Liver (tissue), 9 donors: ENCODE measurements around the gene ARAP1. TPM values are rescaled to one million over a fixed set of nuclear protein-coding genes. Genes with fewer than 3 reads are reported as not detected.

Experiments
- DNase-seq: peaks from one replicate; pipeline ENCODE4 v3.0.0-alpha.2; 2017; ENCODE audit warnings: low spot score
- H3K27ac ChIP-seq, 2 donors: one replicate each; pipeline ENCODE4 v1.7.0; 2013; ENCODE audit warnings: inconsistent platforms in 2 of 2, low read length in 2 of 2, control low read depth in 1 of 2, low read depth in 1 of 2, mild to moderate bottlenecking in 1 of 2
- H3K27me3 ChIP-seq, 4 donors: one replicate each; pipeline versions ENCODE4 v1.6.1 to v1.7.0; 2013; ENCODE audit warnings: low read length in 3 of 4, inconsistent platforms in 1 of 4, mild to moderate bottlenecking in 1 of 4, moderate library complexity in 1 of 4; ENCODE audit not compliant: control insufficient read depth in 4 of 4, insufficient read depth in 4 of 4
- H3K36me3 ChIP-seq, 4 donors: one replicate each; pipeline versions ENCODE4 v1.6.1 to v1.7.0; 2013; ENCODE audit warnings: low read length in 3 of 4, mild to moderate bottlenecking in 3 of 4, low read depth in 1 of 4, moderate library complexity in 1 of 4; ENCODE audit not compliant: control insufficient read depth in 4 of 4, insufficient read depth in 3 of 4
- H3K4me1 ChIP-seq, 4 donors: one replicate each; pipeline versions ENCODE4 v1.6.1 to v1.7.0; 2013; ENCODE audit warnings: low read length in 3 of 4, mild to moderate bottlenecking in 3 of 4, moderate library complexity in 1 of 4; ENCODE audit not compliant: control insufficient read depth in 4 of 4, insufficient read depth in 4 of 4
- H3K4me3 ChIP-seq, 3 donors: one replicate each; pipeline versions ENCODE4 v1.6.1 to v1.7.0; 2013; ENCODE audit warnings: low read length in 3 of 3, control low read depth in 1 of 3, low read depth in 1 of 3, mild to moderate bottlenecking in 1 of 3
- H3K9ac ChIP-seq, 2 donors: one replicate each; pipeline ENCODE4 v1.7.0; 2013; ENCODE audit warnings: low read length in 2 of 2, mild to moderate bottlenecking in 2 of 2, moderate library complexity in 2 of 2, control low read depth in 1 of 2, low read depth in 1 of 2
- H3K9me3 ChIP-seq, 4 donors: one replicate each; pipeline versions ENCODE4 v1.6.1 to v1.7.0; 2013; ENCODE audit warnings: low read length in 3 of 4; ENCODE audit not compliant: control insufficient read depth in 4 of 4
- ATF3 ChIP-seq: IDR thresholded peaks from 2 replicates; pipeline ENCODE4 v1.6.1; 2016; ENCODE audit warnings: antibody characterized with exemption
- CTCF ChIP-seq: fragments of 150-350 bp; IDR thresholded peaks from 2 replicates; pipeline ENCODE4 v1.5.1; 2017; ENCODE audit warnings: improper control_type of control experiment, low read depth, low read length; ENCODE audit not compliant: missing input control
- EGR1 ChIP-seq, 2 donors: IDR thresholded peaks; 2 replicates each; pipeline ENCODE4 v1.6.1; 2016 to 2018; ENCODE audit warnings: antibody characterized with exemption in 2 of 2, low read depth in 2 of 2
- FOXA1 ChIP-seq: IDR thresholded peaks from 2 replicates; pipeline ENCODE4 v1.6.1; 2016; ENCODE audit warnings: antibody characterized with exemption
- FOXA2 ChIP-seq: IDR thresholded peaks from 2 replicates; pipeline ENCODE4 v1.6.1; 2016; ENCODE audit warnings: antibody characterized with exemption
- GABPA ChIP-seq, 2 donors: IDR thresholded peaks in 1 of 2; conservative IDR thresholded peaks in 1 of 2; 2 replicates each; pipeline ENCODE4 v1.6.1; 2016; ENCODE audit warnings: antibody characterized with exemption in 2 of 2, mild to moderate bottlenecking in 1 of 2, moderate library complexity in 1 of 2
- HNF4A ChIP-seq, 2 donors: conservative IDR thresholded peaks; 2 replicates each; pipeline ENCODE4 v1.6.1; 2016; ENCODE audit warnings: antibody characterized with exemption in 2 of 2, mild to moderate bottlenecking in 2 of 2
- HNF4G ChIP-seq: IDR thresholded peaks from 2 replicates; pipeline ENCODE4 v1.6.1; 2016; ENCODE audit warnings: antibody characterized with exemption
- JUND ChIP-seq, 2 donors: IDR thresholded peaks; 2 replicates each; pipeline ENCODE4 v1.6.1; 2016; ENCODE audit warnings: antibody characterized with exemption in 2 of 2
- MAX ChIP-seq: IDR thresholded peaks from 2 replicates; pipeline ENCODE4 v1.6.1; 2016; ENCODE audit warnings: antibody characterized with exemption
- NR2F2 ChIP-seq: IDR thresholded peaks from 2 replicates; pipeline ENCODE4 v1.6.1; 2016; ENCODE audit warnings: antibody characterized with exemption
- RAD21 ChIP-seq, 2 donors: IDR thresholded peaks; 2 replicates each; pipeline ENCODE4 v1.6.1; 2016; ENCODE audit warnings: antibody characterized with exemption in 2 of 2, mild to moderate bottlenecking in 2 of 2
- REST ChIP-seq: IDR thresholded peaks from 2 replicates; pipeline ENCODE4 v1.6.1; 2016; ENCODE audit warnings: antibody characterized with exemption, mild to moderate bottlenecking
- RXRA ChIP-seq, 2 donors: IDR thresholded peaks; 2 replicates each; pipeline ENCODE4 v1.6.1; 2017 to 2018; ENCODE audit warnings: antibody characterized with exemption in 2 of 2, mild to moderate bottlenecking in 1 of 2
- SP1 ChIP-seq: IDR thresholded peaks from 2 replicates; pipeline ENCODE4 v1.6.1; 2018; ENCODE audit warnings: antibody characterized with exemption, mild to moderate bottlenecking
- TAF1 ChIP-seq: conservative IDR thresholded peaks from 2 replicates; pipeline ENCODE4 v1.6.1; 2016; ENCODE audit warnings: antibody characterized with exemption, mild to moderate bottlenecking
- YY1 ChIP-seq: IDR thresholded peaks from 2 replicates; pipeline ENCODE4 v1.6.1; 2016; ENCODE audit warnings: antibody characterized with exemption, mild to moderate bottlenecking
- ZBTB33 ChIP-seq: IDR thresholded peaks from 2 replicates; pipeline ENCODE4 v1.6.1; 2016; ENCODE audit warnings: antibody characterized with exemption
- WGBS: extraction: QIAGEN DNeasy Blood & Tissue Kit; methylation state at CpG from one replicate; pipeline ENCODE4 v1.1.7; 2013; 5-methylcytosine and 5-hydroxymethylcytosine counted together
- polyA plus RNA-seq, 2 donors: library from polyadenylated mRNA; stranded (reverse) in 1 of 2; unstranded in 1 of 2; fragments of 200-250 nt in 1 of 2; fragments of >200 nt in 1 of 2; fragmentation: Nextera tagmentation in 1 of 2; extraction: Ambion mirVana in 1 of 2; gene quantifications; one replicate each; pipeline versions ENCODE4 v1.2.1 to v1.2.3, GENCODE V29; 2013 to 2015
- total RNA-seq, 2 donors: library from RNA; depleted of rRNA; stranded (reverse); fragments of >200 nt; gene quantifications; one replicate each; pipeline ENCODE4 v1.2.3, GENCODE V29; 2014
- donor health status: healthy.
- donor health status: healthy.
- donor health status: healthy.
- donor health status: healthy.
- donor health status: healthy.

The ARAP1 gene
- total and polyA plus RNA-seq, 4 donors, result 14.4 to 77.8 (median 43.5) TPM

- Histone ChIP-seq H3K27me3 (no peaks in the 10 kb centered on the region), H3K4me1 (peaks cover 0 to 4% (median under 1%) of the 10 kb centered on the region in 4 donors), H3K9me3 (no peaks in the 10 kb centered on the region), H3K36me3 (peaks cover 10 to 65% (median 48%) of the 10 kb centered on the region in 4 donors), H3K27ac (no peak overlapping the region), H3K9ac (no peak overlapping the region), H3K4me3 (no peak overlapping the region)
- TF ChIP-seq RAD21 (IDR thresholded peaks at IDR 0.05), result no peak
- no peak for TF ChIP-seq YY1
- WGBS, result 96% methylated on average over 11 of the region's 11 CpGs
- no peak for DNase-seq
Measured at GRCh38 chr11:72710278-72710677, 41.9 kb downstream of the ARAP1 start.

GRCh38 chr11:72709478-72710238 lies 42.5 kb downstream of the ARAP1 start:
- no peak overlapping the region for H3K4me3 ChIP-seq
- no peaks in the 10 kb centered on the region for H3K9me3 ChIP-seq
- no peaks in the 10 kb centered on the region for H3K27me3 ChIP-seq
- WGBS, result 96% methylated on average over 20 of the region's 20 CpGs
- DNase-seq, result no peak
- no peak overlapping the region for H3K27ac ChIP-seq
- H3K36me3 ChIP-seq, result peaks cover 12 to 70% (median 54%) of the 10 kb centered on the region in 4 donors
- no peak overlapping the region for H3K9ac ChIP-seq
- peaks cover 0 to 4% (median 0%) of the 10 kb centered on the region in 4 donors for H3K4me1 ChIP-seq
- TF ChIP-seq EGR1 (IDR thresholded peaks at IDR 0.05; ENCODE audit: low read depth in 2 of 2) (no peak), FOXA2 (no peak), TAF1 (no peak), HNF4G (no peak), SP1 (no peak), GABPA (IDR thresholded peaks at IDR 0.05 in 1 of 2, conservative IDR thresholded peaks at IDR 0.05 in 1 of 2) (no peak), RXRA (IDR thresholded peaks at IDR 0.05) (no peak), MAX (no peak), NR2F2 (no peak)

- H3K36me3 ChIP-seq, result peaks cover 17 to 84% (median 66%) of the 10 kb centered on the region in 4 donors
- TF ChIP-seq MAX (no peak), EGR1 (IDR thresholded peaks at IDR 0.05; ENCODE audit: low read depth in 2 of 2) (no peak), ATF3 (no peak), RAD21 (IDR thresholded peaks at IDR 0.05) (no peak), TAF1 (no peak), ZBTB33 (no peak), SP1 (no peak), CTCF (no peak), JUND (IDR thresholded peaks at IDR 0.05) (no peak), GABPA (IDR thresholded peaks at IDR 0.05 in 1 of 2, conservative IDR thresholded peaks at IDR 0.05 in 1 of 2) (no peak), RXRA (IDR thresholded peaks at IDR 0.05) (no peak), FOXA1 (no peak), HNF4G (no peak), YY1 (no peak), NR2F2 (no peak), HNF4A (conservative IDR thresholded peaks at IDR 0.05) (no peak), REST (no peak), FOXA2 (no peak)
- H3K9me3 ChIP-seq, result no peaks in the 10 kb centered on the region
- no peak overlapping the region for H3K27ac ChIP-seq
- no peak overlapping the region for H3K9ac ChIP-seq
- 98% methylated on average over 9 of the region's 9 CpGs for WGBS
- no peak for DNase-seq
- no peaks in the 10 kb centered on the region for H3K4me1 ChIP-seq
- no peak overlapping the region for H3K4me3 ChIP-seq
- H3K27me3 ChIP-seq, result no peaks in the 10 kb centered on the region
Measured at GRCh38 chr11:72707032-72707431, 45.2 kb downstream of the ARAP1 start.
